Stimulated activated CD8-positive, alpha-beta memory T cell treated with anti-CD3 and anti-CD28 coated beads, Interleukin-7, amount 100 ng/mL, for 24 hours (primary cell): ENCODE results near the gene LTF.
"Not testable (repeated sequence)": the region's sequence is repeated elsewhere in the genome, so short reads cannot be mapped to it uniquely, and the experiment has no call there.

Source experiments
- DNase-seq: peaks from one replicate; pipeline ENCODE4 v3.0.0-alpha.2; 2020; ENCODE audit warnings: low read depth

LTF gene

DNA sequence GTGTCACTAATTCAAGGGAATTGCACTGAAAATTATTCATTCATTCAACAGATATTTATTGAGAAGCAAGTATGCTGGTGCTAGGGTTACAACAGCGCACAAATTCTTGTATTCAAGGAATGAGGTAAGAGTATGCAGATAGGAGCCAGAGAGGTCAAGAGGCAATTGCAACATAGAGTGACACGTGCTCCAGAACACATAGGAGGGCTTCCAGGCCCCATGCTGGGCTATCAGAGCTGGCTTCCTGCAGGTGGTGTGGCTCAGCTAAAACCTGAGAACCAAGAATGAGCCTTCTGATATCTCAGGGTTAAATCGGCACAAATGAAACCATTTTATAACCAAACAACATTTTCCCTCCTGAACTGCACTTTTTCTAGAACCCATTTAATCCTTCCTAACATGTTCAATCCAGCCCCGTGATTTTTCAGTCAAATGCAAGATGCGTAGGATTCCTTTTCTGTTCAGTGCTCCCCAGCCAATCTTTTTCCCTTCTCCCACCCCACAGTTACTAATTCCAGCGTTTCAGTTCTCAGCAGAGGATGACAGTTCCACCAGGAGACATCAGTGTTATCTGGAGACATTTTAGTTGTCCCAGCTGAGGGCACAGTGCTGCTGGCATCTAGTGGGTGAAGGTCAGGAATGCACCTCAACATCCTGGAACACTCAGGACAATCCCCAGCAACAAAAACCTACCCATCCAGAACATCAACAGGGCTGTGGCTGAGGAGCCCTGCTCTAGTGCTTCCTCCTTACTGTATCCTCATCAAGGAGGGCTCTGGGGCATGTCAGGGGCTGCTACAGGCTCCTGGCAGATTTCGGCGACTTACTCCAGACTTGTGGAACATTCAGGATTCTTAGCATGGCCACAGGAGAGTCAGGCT lies 70.9 kb downstream of the LTF start:
- DNase-seq: no peak

DNA sequence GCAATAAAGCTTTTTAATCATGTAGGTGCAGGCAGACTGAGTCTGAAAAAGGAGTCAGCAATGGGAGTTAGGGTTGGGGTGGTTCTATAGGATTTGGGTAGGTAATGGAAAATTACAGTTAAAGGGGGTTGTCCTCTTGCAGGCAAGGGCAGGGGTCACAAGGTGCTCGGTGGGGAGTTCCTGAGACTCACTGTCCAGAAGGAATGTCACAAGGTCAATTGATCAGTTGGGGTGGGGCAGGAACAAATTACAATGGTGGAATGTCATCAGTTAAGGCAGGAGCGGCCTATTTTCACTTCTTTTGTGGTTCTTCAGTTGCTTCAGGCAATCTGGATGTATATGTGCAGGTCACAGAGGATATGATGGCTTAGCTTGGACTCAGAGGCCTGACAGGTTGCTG lies 71.7 kb downstream of the LTF start:
- DNase-seq: no peak

DNA sequence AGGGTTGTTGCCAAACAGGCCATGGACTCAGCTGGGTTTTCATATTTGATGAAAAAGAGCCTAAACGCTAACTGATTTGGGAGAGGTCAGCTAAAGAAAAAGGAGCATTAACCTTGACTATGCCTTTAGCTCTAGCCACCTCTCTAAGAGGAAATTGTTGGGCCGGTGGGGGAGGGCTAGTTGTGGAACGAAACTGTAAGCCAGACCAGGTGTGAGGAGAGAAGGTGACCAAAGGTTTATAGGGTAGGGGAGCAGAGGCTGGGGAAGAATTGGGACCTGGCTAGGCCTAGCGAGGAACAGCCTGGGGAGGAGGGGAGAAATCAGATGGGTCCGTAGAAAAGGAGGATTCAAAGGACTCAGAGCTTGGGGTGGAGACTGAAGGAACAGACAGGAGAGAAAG lies 73.2 kb downstream of the LTF start:
- DNase-seq: not testable (repeated sequence)

DNA sequence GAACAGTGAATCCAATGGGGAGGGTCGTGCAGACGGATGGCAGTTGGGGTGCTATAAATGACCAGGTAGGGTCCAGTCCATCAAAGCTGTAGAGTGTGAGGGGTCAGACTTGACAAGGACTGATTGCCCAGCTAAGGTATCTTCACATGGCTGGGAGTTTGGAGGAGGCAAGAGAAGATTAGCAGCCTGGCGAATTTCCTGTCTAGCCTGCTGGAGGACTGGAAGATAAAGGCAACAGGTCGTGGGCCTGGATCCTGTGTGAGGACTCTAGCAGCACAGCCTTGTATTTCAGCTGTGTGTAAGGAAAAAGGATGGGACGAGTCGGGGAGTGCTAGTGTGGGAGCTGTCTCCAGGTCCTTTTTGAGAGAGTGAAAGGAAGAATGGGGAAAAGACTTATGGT lies 75.4 kb downstream of the LTF start:
- DNase-seq: no peak

DNA sequence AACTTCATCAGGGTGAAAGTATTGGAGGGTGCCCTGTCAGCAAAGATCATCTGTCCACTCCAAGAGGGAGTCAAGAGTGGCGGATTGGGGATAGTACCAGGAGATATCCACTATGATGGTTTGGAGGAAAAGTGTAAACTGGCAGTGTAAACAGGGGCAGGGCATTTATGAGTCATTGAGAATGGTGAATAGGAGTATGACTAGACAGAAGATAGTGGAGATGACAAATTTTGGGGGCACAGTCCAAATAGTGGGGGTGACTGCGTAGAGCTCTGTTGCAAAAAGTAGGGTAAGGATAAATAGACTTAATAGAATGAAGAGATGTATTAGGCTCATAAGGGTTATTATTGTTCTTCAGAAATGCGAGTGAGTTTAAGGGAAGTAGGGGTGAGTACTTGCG lies 75.9 kb downstream of the LTF start:
- DNase-seq: not testable (repeated sequence)

DNA sequence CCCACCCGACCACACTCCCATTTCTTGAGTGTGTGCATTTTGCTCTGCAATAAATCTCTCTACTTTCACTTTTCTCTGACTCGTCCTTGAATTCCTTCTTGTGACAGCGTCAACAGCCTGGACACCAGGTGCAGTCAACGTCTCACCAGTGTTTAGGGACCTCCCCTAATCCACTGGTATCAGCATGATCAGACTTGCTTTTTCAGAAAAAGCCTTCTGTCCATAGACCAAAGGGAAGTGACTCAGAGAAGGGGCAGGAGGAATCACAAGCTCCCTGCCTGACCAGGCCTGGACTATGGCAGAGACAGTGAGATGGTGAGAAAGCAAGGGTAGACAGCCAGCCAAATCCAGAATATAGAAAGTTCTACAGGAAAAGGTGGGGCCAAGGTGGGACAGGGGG lies 78.5 kb downstream of the LTF start:
- DNase-seq: no peak
